Measurements from ENCODE around the gene CCDC175.

Gene CCDC175

GRCh38 chr14:59481871-59482540, 94.6 kb downstream of the CCDC175 start:
- no peak for TF ChIP-seq CTCF (IDR thresholded peaks at IDR 0.05; ENCODE audit: low read depth, low read length, missing control alignments)
- no peak for DNase-seq (ENCODE audit: low read depth)
- in situ Hi-C loops (cut with HindIII; ENCODE audit: low sequenced_read_pairs) = no loop called here
- H3K4me3 ChIP-seq (ENCODE audit: low read depth, low read length) = peak overlapping the region; percentile 78

GRCh38 chr14:59481407-59481806, 95.2 kb downstream of the CCDC175 start:
- no peak for TF ChIP-seq CTCF (IDR thresholded peaks at IDR 0.05; ENCODE audit: low read depth, low read length, missing control alignments)
- peak overlapping the region; percentile 78 for H3K4me3 ChIP-seq (ENCODE audit: low read depth, low read length)
- DNase-seq (ENCODE audit: low read depth) = no peak
- in situ Hi-C loops (cut with HindIII; ENCODE audit: low sequenced_read_pairs) = no loop called here

- no peak overlapping the region for H3K4me3 ChIP-seq (ENCODE audit: low read depth, low read length)
Observed at GRCh38 chr14:59480166-59480565, 96.4 kb downstream of the CCDC175 start.

GRCh38 chr14:59478540-59478939, 98.1 kb downstream of the CCDC175 start:
- in situ Hi-C loops (cut with HindIII; ENCODE audit: low sequenced_read_pairs) = no loop called here
- no peak for TF ChIP-seq CTCF (IDR thresholded peaks at IDR 0.05; ENCODE audit: low read depth, low read length, missing control alignments)
- no peak overlapping the region for H3K4me3 ChIP-seq (ENCODE audit: low read depth, low read length)
- no peak for DNase-seq (ENCODE audit: low read depth)

More at GRCh38 chr14:59480166-59480565, 96.4 kb downstream of the CCDC175 start:
- DNase-seq (ENCODE audit: low read depth) = no peak
- in situ Hi-C loops (cut with HindIII; ENCODE audit: low sequenced_read_pairs) = no loop called here
- no peak for TF ChIP-seq CTCF (IDR thresholded peaks at IDR 0.05; ENCODE audit: low read depth, low read length, missing control alignments)

- in situ Hi-C loops (cut with HindIII; ENCODE audit: low sequenced_read_pairs) = no loop called here
- H3K4me3 ChIP-seq (ENCODE audit: low read depth, low read length) = no peak overlapping the region
- DNase-seq (ENCODE audit: low read depth) = no peak
- no peak for TF ChIP-seq CTCF (IDR thresholded peaks at IDR 0.05; ENCODE audit: low read depth, low read length, missing control alignments)
Observed at GRCh38 chr14:59475709-59476108, 100.9 kb downstream of the CCDC175 start.

- in situ Hi-C loops (cut with HindIII; ENCODE audit: low sequenced_read_pairs) = no loop called here
- DNase-seq (ENCODE audit: low read depth) = peak; percentile 68
Observed at GRCh38 chr14:59474172-59474571, 102.4 kb downstream of the CCDC175 start.

More at GRCh38 chr14:59474172-59474571, 102.4 kb downstream of the CCDC175 start:
- no peak overlapping the region for H3K4me3 ChIP-seq (ENCODE audit: low read depth, low read length)
- TF ChIP-seq CTCF (IDR thresholded peaks at IDR 0.05; ENCODE audit: low read depth, low read length, missing control alignments) = no peak

Measured in astrocyte of the cerebellum (primary cell).